Dendritic cell treated with granulocyte-macrophage colony-stimulating factor and Interleukin-4, amounts not matched to agents 40 ng/mL and 50 ng/mL, for 4 days (primary cell): ENCODE results near the gene TSPEAR.
"Not testable (repeated sequence)": the region's sequence is repeated elsewhere in the genome, so short reads cannot be mapped to it uniquely, and the experiment has no call there.

Experiments
- H3K27ac Mint-ChIP-seq: one replicate; pipeline ENCODE4 v1.8.0; 2022; ENCODE audit warnings: mild to moderate bottlenecking, mixed read lengths
- H3K27me3 Mint-ChIP-seq: one replicate; pipeline ENCODE4 v1.8.0; 2022; ENCODE audit warnings: mild to moderate bottlenecking, mixed read lengths
- H3K36me3 Mint-ChIP-seq: one replicate; pipeline ENCODE4 v1.8.0; 2022; ENCODE audit warnings: low read depth, mixed read lengths
- H3K4me1 Mint-ChIP-seq: one replicate; pipeline ENCODE4 v1.8.0; 2022; ENCODE audit warnings: low read depth, mixed read lengths
- H3K4me3 Mint-ChIP-seq: one replicate; pipeline ENCODE4 v1.8.0; 2022; ENCODE audit warnings: mild to moderate bottlenecking, moderate library complexity, mixed read lengths
- H3K9me3 Mint-ChIP-seq: one replicate; pipeline ENCODE4 v1.8.0; 2022; ENCODE audit warnings: mixed read lengths
- intact Hi-C: fragments of 100-400 bp; cut with micrococcal nuclease; formaldehyde crosslinking; loops from one replicate; pipeline ENCODE4 v1.15.0; 2022

TSPEAR gene

GRCh38 chr21:44657635-44658540 is 53.5 kb downstream of the TSPEAR start, which contains the start of gene KRTAP12-3:
KRTAP12-3 (plus strand) TSS chr21:44657932; CDS start chr21:44657980, 48 bp downstream.
- no peaks in the 10 kb centered on the region for H3K36me3 Mint-ChIP-seq
- H3K27me3 Mint-ChIP-seq: peaks cover 23% of the 10 kb centered on the region
- no peak within 1 kb of the TSS for H3K4me3 Mint-ChIP-seq
- H3K27ac Mint-ChIP-seq: no peak within 1 kb of the TSS
- no peaks in the 10 kb centered on the region for H3K4me1 Mint-ChIP-seq
- intact Hi-C loops: no loop called here
- H3K9me3 Mint-ChIP-seq: peaks cover 41% of the 10 kb centered on the region

GRCh38 chr21:44656868-44657267 is 54.5 kb downstream of the TSPEAR start:
- H3K9me3 Mint-ChIP-seq: peaks cover 41% of the 10 kb centered on the region
- no peaks in the 10 kb centered on the region for H3K4me1 Mint-ChIP-seq
- no peak overlapping the region for H3K27ac Mint-ChIP-seq
- H3K36me3 Mint-ChIP-seq: no peaks in the 10 kb centered on the region
- intact Hi-C loops: no loop called here
- peaks cover 19% of the 10 kb centered on the region for H3K27me3 Mint-ChIP-seq
- no peak overlapping the region for H3K4me3 Mint-ChIP-seq

- H3K4me3 Mint-ChIP-seq: no peak within 1 kb of the TSS
- H3K4me1 Mint-ChIP-seq: no peaks in the 10 kb centered on the region
- H3K36me3 Mint-ChIP-seq: no peaks in the 10 kb centered on the region
- H3K27me3 Mint-ChIP-seq: peaks cover 14% of the 10 kb centered on the region
- intact Hi-C loops: no loop called here
- H3K9me3 Mint-ChIP-seq: peaks cover 33% of the 10 kb centered on the region
- no peak within 1 kb of the TSS for H3K27ac Mint-ChIP-seq
These were observed 56.7 kb downstream of the TSPEAR start, which contains the start of gene KRTAP12-4 for GRCh38 chr21:44654576-44655175. KRTAP12-4 (minus strand) TSS chr21:44654659; CDS start chr21:44654614, 45 bp downstream.

- no peak overlapping the region for H3K4me3 Mint-ChIP-seq
- H3K27me3 Mint-ChIP-seq: peaks cover 13% of the 10 kb centered on the region
These were observed 57.5 kb downstream of the TSPEAR start for GRCh38 chr21:44653656-44654575.

GRCh38 chr21:44653123-44653522 is 58.2 kb downstream of the TSPEAR start:
- Mint-ChIP-seq H3K27ac (no peak overlapping the region), H3K4me1 (no peaks in the 10 kb centered on the region), H3K27me3 (peaks cover 11% of the 10 kb centered on the region), H3K4me3 (no peak overlapping the region), H3K9me3 (peaks cover 25% of the 10 kb centered on the region), H3K36me3 (no peaks in the 10 kb centered on the region)
- intact Hi-C loops: no loop called here

More at GRCh38 chr21:44653656-44654575, 57.5 kb downstream of the TSPEAR start:
- no peaks in the 10 kb centered on the region for H3K36me3 Mint-ChIP-seq
- no peak overlapping the region for H3K27ac Mint-ChIP-seq
- intact Hi-C loops: no loop called here
- peaks cover 33% of the 10 kb centered on the region for H3K9me3 Mint-ChIP-seq
- H3K4me1 Mint-ChIP-seq: no peaks in the 10 kb centered on the region

GRCh38 chr21:44650973-44651675 is 60.2 kb downstream of the TSPEAR start:
- no peak overlapping the region for H3K27ac Mint-ChIP-seq
- no peaks in the 10 kb centered on the region for H3K36me3 Mint-ChIP-seq
- H3K27me3 Mint-ChIP-seq: peaks cover 10% of the 10 kb centered on the region
- H3K4me3 Mint-ChIP-seq: no peak overlapping the region
- H3K4me1 Mint-ChIP-seq: no peaks in the 10 kb centered on the region
- intact Hi-C loops: no loop called here
- H3K9me3 Mint-ChIP-seq: peaks cover 5% of the 10 kb centered on the region

- no peaks in the 10 kb centered on the region for H3K4me1 Mint-ChIP-seq
- H3K27ac Mint-ChIP-seq: no peak overlapping the region
- intact Hi-C loops: no loop called here
- H3K4me3 Mint-ChIP-seq: no peak overlapping the region
- H3K9me3 Mint-ChIP-seq: no peaks in the 10 kb centered on the region
- no peaks in the 10 kb centered on the region for H3K36me3 Mint-ChIP-seq
- peaks cover 9% of the 10 kb centered on the region for H3K27me3 Mint-ChIP-seq
These were observed 61.0 kb downstream of the TSPEAR start for GRCh38 chr21:44650265-44650972.

GRCh38 chr21:44649521-44650100 is 61.8 kb downstream of the TSPEAR start:
- Mint-ChIP-seq H3K4me1 (no peaks in the 10 kb centered on the region), H3K4me3 (no peak overlapping the region), H3K9me3 (peaks cover 6% of the 10 kb centered on the region), H3K27me3 (peaks cover 9% of the 10 kb centered on the region), H3K27ac (no peak overlapping the region), H3K36me3 (no peaks in the 10 kb centered on the region)
- intact Hi-C loops: no loop called here

- intact Hi-C loops: no loop called here
- Mint-ChIP-seq H3K36me3 (no peaks in the 10 kb centered on the region), H3K27ac (no peak overlapping the region), H3K9me3 (peaks cover 14% of the 10 kb centered on the region), H3K27me3 (peaks cover 8% of the 10 kb centered on the region), H3K4me3 (no peak overlapping the region), H3K4me1 (no peaks in the 10 kb centered on the region)
These were observed 62.6 kb downstream of the TSPEAR start for GRCh38 chr21:44648557-44649311.

- H3K27me3 Mint-ChIP-seq: peaks cover 7% of the 10 kb centered on the region
- no peaks in the 10 kb centered on the region for H3K36me3 Mint-ChIP-seq
- intact Hi-C loops: no loop called here
- no peaks in the 10 kb centered on the region for H3K4me1 Mint-ChIP-seq
- H3K9me3 Mint-ChIP-seq: peaks cover 25% of the 10 kb centered on the region
- no peak overlapping the region for H3K27ac Mint-ChIP-seq
- H3K4me3 Mint-ChIP-seq: no peak overlapping the region
These were observed 64.2 kb downstream of the TSPEAR start for GRCh38 chr21:44647222-44647552.

- H3K4me3 Mint-ChIP-seq, H3K27me3 Mint-ChIP-seq, intact Hi-C loops, H3K4me1 Mint-ChIP-seq, H3K27ac Mint-ChIP-seq, H3K36me3 Mint-ChIP-seq: not testable (repeated sequence)
- H3K9me3 Mint-ChIP-seq: peaks cover 27% of the 10 kb centered on the region
These were observed 64.8 kb downstream of the TSPEAR start, which contains the start of gene KRTAP10-11 for GRCh38 chr21:44646366-44647221. KRTAP10-11 (plus strand) TSS chr21:44646414; CDS start chr21:44646459, 45 bp downstream.
